Upper lobe of left lung (tissue), 6 donors: ENCODE data around the gene ARL3. TPM values are rescaled to one million over a fixed set of nuclear protein-coding genes. Genes with fewer than 3 reads are reported as not detected.

Source experiments
- ATAC-seq, 2 donors: fragments of 200-7000 bp; cut with Tn5 transposase; one replicate each; pipeline ENCODE4 v1.9.1; 2022; ENCODE audit warnings: mild to moderate bottlenecking in 2 of 2, moderate library complexity in 2 of 2; ENCODE audit not compliant: low FRiP score in 2 of 2
- DNase-seq, 2 donors: peaks; one replicate each; pipeline ENCODE4 v3.0.0-alpha.2; 2019 to 2020
- H3K27ac ChIP-seq, 4 donors: fragments of 200-600 bp; sonication (generic); one replicate each; pipeline ENCODE4 v1.5.1; 2016 to 2019
- H3K27me3 ChIP-seq, 4 donors: fragments of 200-600 bp; sonication (generic); one replicate each; pipeline ENCODE4 v1.5.1; 2017 to 2019
- H3K36me3 ChIP-seq, 4 donors: fragments of 200-600 bp; sonication (generic); one replicate each; pipeline ENCODE4 v1.5.1; 2016 to 2019
- H3K4me1 ChIP-seq, 4 donors: fragments of 200-600 bp; sonication (generic); one replicate each; pipeline ENCODE4 v1.5.1; 2018 to 2019
- H3K4me3 ChIP-seq, 4 donors: fragments of 200-600 bp; sonication (generic); one replicate each; pipeline ENCODE4 v1.5.1; 2017 to 2019; ENCODE audit warnings: mild to moderate bottlenecking in 2 of 4, moderate library complexity in 1 of 4
- H3K9me3 ChIP-seq, 4 donors: fragments of 200-600 bp; sonication (generic); one replicate each; pipeline ENCODE4 v1.5.1; 2018 to 2019
- EP300 ChIP-seq, 4 donors: sonication (generic); formaldehyde crosslinking; IDR thresholded peaks; one replicate each; pipeline ENCODE4 v1.5.1; 2017; ENCODE audit warnings: antibody characterized with exemption in 4 of 4, control low read depth in 2 of 4
- POLR2A ChIP-seq, 4 donors: fragments of 450-650 bp; IDR thresholded peaks; one replicate each; pipeline ENCODE4 v1.5.1; 2016 to 2017; ENCODE audit warnings: antibody characterized with exemption in 4 of 4, mild to moderate bottlenecking in 2 of 4
- POLR2AphosphoS5 ChIP-seq, 2 donors: sonication (generic); formaldehyde crosslinking; IDR thresholded peaks; one replicate each; pipeline ENCODE4 v1.5.1; 2017; ENCODE audit warnings: antibody characterized with exemption in 2 of 2
- WGBS, 2 donors: methylation state at CpG; one replicate each; pipeline ENCODE4 v1.1.5; 2017 to 2018; 5-methylcytosine and 5-hydroxymethylcytosine counted together
- total RNA-seq, 6 donors: library from RNA; depleted of rRNA in 4 of 6; stranded (reverse); fragments of >200 nt in 4 of 6; gene quantifications; one replicate each; pipeline versions ENCODE4 v1.1.0 to v1.2.1, GENCODE V29; 2016 to 2021
- TF ChIP-seq, protein P1 (sequence below), 6 experiments: fragments of 450-650 bp in 4 of 6; fragments of 200-600 bp in 2 of 6; sonication (generic) in 2 of 6; IDR thresholded peaks; one replicate each; pipeline ENCODE4 v1.5.1; 2016 to 2019; ENCODE audit warnings: antibody characterized with exemption in 6 of 6
- donor health status: DM: no; HTN: no; CAD: no; lungs with moderate emphysema.
- donor health status: DM: no; HTN: yes; CAD: no; lungs with severe emphysema.

Gene ARL3
- total RNA-seq, 6 donors from 2014 or later = 4.6 to 7.9 (median 6.4) TPM

DNA sequence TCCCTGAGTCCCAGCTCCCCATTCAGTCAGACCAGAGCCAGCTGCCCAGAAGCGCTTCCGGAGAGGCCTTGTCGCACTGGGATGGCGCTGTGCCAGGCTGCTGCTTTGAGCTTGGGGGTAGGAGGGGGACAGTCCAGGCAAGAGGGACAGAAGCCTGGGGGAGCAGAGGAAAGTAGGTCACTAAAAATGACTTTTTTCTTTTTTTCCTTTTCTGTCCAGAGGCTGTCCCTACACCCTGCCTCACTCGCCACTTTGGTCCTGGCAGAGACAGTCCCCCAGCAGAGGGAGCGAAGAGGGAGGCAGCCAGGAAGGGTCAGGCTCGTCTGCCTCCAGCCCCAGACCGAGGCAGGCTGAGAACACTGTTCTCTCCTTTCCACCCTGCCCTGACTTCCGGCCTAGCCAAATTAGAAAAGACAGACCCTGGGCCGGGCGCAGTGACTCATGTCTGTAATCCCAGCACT, 85.7 kb downstream of the ARL3 start:
- TF ChIP-seq POLR2A (IDR thresholded peaks at IDR 0.05) (no peak), POLR2AphosphoS5 (IDR thresholded peaks at IDR 0.05) (no peak), EP300 (IDR thresholded peaks at IDR 0.05) (no peak)
- TF ChIP-seq, protein P1, sequence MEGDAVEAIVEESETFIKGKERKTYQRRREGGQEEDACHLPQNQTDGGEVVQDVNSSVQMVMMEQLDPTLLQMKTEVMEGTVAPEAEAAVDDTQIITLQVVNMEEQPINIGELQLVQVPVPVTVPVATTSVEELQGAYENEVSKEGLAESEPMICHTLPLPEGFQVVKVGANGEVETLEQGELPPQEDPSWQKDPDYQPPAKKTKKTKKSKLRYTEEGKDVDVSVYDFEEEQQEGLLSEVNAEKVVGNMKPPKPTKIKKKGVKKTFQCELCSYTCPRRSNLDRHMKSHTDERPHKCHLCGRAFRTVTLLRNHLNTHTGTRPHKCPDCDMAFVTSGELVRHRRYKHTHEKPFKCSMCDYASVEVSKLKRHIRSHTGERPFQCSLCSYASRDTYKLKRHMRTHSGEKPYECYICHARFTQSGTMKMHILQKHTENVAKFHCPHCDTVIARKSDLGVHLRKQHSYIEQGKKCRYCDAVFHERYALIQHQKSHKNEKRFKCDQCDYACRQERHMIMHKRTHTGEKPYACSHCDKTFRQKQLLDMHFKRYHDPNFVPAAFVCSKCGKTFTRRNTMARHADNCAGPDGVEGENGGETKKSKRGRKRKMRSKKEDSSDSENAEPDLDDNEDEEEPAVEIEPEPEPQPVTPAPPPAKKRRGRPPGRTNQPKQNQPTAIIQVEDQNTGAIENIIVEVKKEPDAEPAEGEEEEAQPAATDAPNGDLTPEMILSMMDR (IDR thresholded peaks at IDR 0.05) = no peak
- Histone ChIP-seq H3K4me1 (peaks cover 56 to 72% (median 64%) of the 10 kb centered on the region in 4 donors), H3K27ac (peak overlapping the region; percentile 67 to 88 (median 80)), H3K4me3 (no peak overlapping the region), H3K27me3 (no peaks in the 10 kb centered on the region), H3K36me3 (peaks cover 0 to 10% (median 2%) of the 10 kb centered on the region in 4 donors), H3K9me3 (no peaks in the 10 kb centered on the region)
- ATAC-seq (peak; percentile 2 to 9), DNase-seq (no peak)
- WGBS, 2 donors = 28 to 40% methylated on average over 11 of the region's 11 CpGs

DNA sequence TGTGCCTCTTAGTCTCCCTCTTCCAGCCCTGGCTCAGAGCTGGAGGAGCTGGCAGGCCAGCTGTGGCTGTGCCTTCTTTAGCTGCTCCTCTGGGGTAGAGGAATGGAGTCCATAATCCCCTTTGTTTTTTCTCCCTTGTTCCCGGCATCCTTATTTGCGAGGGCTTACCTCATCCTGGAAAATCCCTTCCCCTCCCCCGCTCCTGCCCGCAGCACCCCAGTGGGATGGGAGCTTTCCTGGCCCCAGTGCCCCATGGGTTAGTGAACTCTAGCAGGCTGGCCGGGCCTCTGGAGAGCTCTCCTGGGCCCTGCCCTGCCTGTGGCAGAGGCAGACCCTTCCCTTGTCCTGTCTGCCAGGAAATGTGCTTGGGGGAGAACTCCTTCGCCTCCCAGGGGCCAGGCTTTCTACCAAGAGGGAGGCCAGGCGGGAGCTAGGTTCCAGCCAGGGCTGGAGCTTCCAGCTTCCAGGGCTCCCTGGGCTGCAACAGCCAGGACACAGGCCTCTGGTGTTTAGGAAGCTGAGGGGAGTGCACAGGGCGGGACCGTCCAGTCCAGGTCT, 86.4 kb downstream of the ARL3 start:
- no peaks in the 10 kb centered on the region for H3K27me3 ChIP-seq
- WGBS, 2 donors = 47 to 55% methylated on average over 5 to 8 of the region's 9 CpGs
- ATAC-seq (peak; percentile 47 to 50), DNase-seq (peak; percentile 56 to 75)
- TF ChIP-seq POLR2AphosphoS5 (IDR thresholded peaks at IDR 0.05) (peak in 1 of 2 donors; percentile 45), EP300 (IDR thresholded peaks at IDR 0.05) (peak in 2 of 4 donors; percentile 41 to 45), POLR2A (IDR thresholded peaks at IDR 0.05) (no peak)
- TF ChIP-seq, protein P1 (IDR thresholded peaks at IDR 0.05) = no peak
- no peaks in the 10 kb centered on the region for H3K9me3 ChIP-seq
- H3K4me3 ChIP-seq = no peak overlapping the region
- H3K4me1 ChIP-seq = peaks cover 50 to 68% (median 57%) of the 10 kb centered on the region in 4 donors
- H3K36me3 ChIP-seq = peaks cover 0 to 10% (median 2%) of the 10 kb centered on the region in 4 donors
- peak overlapping the region; percentile 67 to 88 (median 80) for H3K27ac ChIP-seq

DNA sequence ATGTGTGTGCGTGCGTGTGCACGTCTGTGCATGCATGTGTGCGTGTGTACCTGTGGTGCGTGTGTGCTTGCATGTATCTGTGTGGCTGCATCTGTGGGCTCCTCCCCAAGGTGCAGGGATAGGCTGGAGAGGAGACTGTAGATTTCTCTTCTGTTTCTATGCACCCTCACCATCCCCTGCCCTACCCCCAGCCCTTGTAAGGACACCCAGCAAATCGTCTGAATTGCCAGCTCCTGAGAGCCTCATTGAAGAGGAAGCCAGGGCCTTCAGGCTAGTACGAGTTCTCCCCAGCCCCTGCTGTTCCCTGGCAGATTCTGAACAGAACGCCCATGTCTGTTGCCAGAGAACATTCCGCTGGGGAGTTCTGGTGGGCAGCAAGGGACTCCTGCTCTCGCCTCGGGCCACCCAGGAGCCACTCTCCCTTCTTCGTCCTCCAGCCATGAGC, 86.9 kb downstream of the ARL3 start:
- Histone ChIP-seq H3K27me3 (no peaks in the 10 kb centered on the region), H3K36me3 (peaks cover 0 to 10% (median 2%) of the 10 kb centered on the region in 4 donors), H3K4me3 (no peak overlapping the region), H3K27ac (peak overlapping the region; percentile 67 to 88 (median 80)), H3K4me1 (peaks cover 48 to 68% (median 56%) of the 10 kb centered on the region in 4 donors), H3K9me3 (no peaks in the 10 kb centered on the region)
- ATAC-seq (no peak), DNase-seq (no peak)
- 68 to 69% methylated on average over 11 to 12 of the region's 12 CpGs for WGBS, 2 donors
- no peak for TF ChIP-seq POLR2A (IDR thresholded peaks at IDR 0.05)

DNA sequence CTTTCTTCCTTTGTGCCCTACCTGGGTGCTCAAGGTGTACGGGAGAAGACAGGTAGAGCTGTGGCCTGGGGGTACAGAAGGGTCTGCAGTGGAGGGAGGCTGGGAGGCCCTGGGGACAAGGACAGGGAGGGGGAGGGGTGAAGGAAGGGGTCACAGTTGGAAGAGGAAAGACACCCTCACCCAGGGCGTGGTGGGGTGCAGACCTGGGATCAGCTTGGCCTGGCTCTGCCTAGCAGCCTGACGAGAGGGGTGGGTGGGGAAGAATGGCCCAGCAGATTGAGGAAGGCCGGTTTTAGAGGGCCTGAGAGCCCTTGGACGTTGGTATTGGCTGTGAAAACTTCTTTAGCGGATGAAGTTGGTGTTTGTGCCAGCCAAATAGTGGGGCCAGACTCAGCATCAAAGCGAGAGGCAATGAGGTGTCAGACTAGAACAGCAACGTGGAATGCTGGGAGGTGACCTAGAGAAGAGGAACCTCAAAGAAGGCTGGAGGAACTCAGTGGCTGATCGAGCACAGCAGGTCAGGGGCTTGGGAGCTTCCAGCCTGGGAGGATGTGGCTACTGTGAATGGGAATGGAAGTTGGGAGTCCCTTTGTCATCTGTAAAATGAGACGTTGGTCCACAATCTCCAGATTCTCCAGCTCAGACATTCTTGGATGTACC, 88.0 kb downstream of the ARL3 start:
- WGBS, 2 donors = 67 to 76% methylated on average over 10 of the region's 10 CpGs

More for the DNA sequence above, 88.0 kb downstream of the ARL3 start:
- TF ChIP-seq, protein P1 (IDR thresholded peaks at IDR 0.05) = no peak
- TF ChIP-seq EP300 (IDR thresholded peaks at IDR 0.05) = no peak
- TF ChIP-seq POLR2AphosphoS5 (IDR thresholded peaks at IDR 0.05) = no peak
- TF ChIP-seq POLR2A (IDR thresholded peaks at IDR 0.05) = no peak
- H3K4me1 ChIP-seq = peaks cover 55 to 75% (median 64%) of the 10 kb centered on the region in 4 donors
- DNase-seq (no peak), ATAC-seq (no peak)
- peaks cover 0 to 10% (median 3%) of the 10 kb centered on the region in 4 donors for H3K36me3 ChIP-seq
- H3K4me3 ChIP-seq = no peak overlapping the region
- H3K27me3 ChIP-seq = no peaks in the 10 kb centered on the region
- no peaks in the 10 kb centered on the region for H3K9me3 ChIP-seq
- peak overlapping the region; percentile 58 to 88 (median 74) for H3K27ac ChIP-seq
